GM12878 (cell line): Measurements from ENCODE around the gene HUWE1. TPM values are rescaled to one million over a fixed set of nuclear protein-coding genes. Genes with fewer than 3 reads are reported as not detected.

Experiments used
- ATAC-seq: fragments of 200-7000 bp; cut with Tn5 transposase; 3 replicates; pipeline ENCODE4 v1.9.1; 2020; ENCODE audit warnings: mild to moderate bottlenecking, moderate library complexity
- BruUV-seq: library from RNA; stranded (reverse); fragments of 400-500 nt; replicated peaks from 2 replicates; lab custom pipeline; 2021; lab: Mats Ljungman, UMichigan
- CTCF ChIA-PET: fragments of 300-600 bp; sonication (Branson Sonifier 250); formaldehyde crosslinking; extraction: SDS; loops from one replicate; lab custom pipeline; 2021; ENCODE audit warnings: inconsistent platforms; lab: Yijun Ruan, JAX
- POLR2A ChIA-PET: fragments of 350-600 bp; formaldehyde crosslinking; extraction: SDS; loops from one replicate; lab custom pipeline; 2021; ENCODE audit warnings: inconsistent platforms; lab: Charles Lee
- RAD21 ChIA-PET: fragments of 300-600 bp; sonication (Branson Sonifier 250); formaldehyde crosslinking; loops from one replicate; lab custom pipeline; 2023; ENCODE audit warnings: antibody characterized with exemption; ENCODE audit not compliant: unreplicated experiment; lab: Charles Lee
- SMC1A ChIA-PET: fragments of 300-600 bp; sonication (Branson Sonifier 250); formaldehyde crosslinking; loops from one replicate; lab custom pipeline; 2023; ENCODE audit not compliant: unreplicated experiment, uncharacterized antibody; lab: Charles Lee
- DNase-seq: peaks from one replicate; pipeline ENCODE4 v3.0.0-alpha.2; 2011; ENCODE audit warnings: low read depth, low spot score
- FAIRE-seq: peaks from 3 replicates; lab custom pipeline; 2011; peaks lifted over from hg19 to GRCh38; lab: Jason Lieb, UNC
- H2AFZ ChIP-seq: 2 replicates; pipeline ENCODE4 v1.6.0; 2011; ENCODE audit warnings: low read depth, low read length, control low read depth; ENCODE audit not compliant: control insufficient read depth
- H3K27ac ChIP-seq: 2 replicates; pipeline ENCODE4 v1.5.1; 2011; ENCODE audit warnings: control low read depth; ENCODE audit not compliant: control insufficient read depth, insufficient read depth
- H3K27me3 ChIP-seq, 2 experiments: replicated peaks in 1 of 2; 2 replicates each; pipeline versions ENCODE4 v1.6.0 to v1.6.1; 2011; ENCODE audit warnings: low read length in 1 of 2; ENCODE audit not compliant: control insufficient read depth in 2 of 2, insufficient read depth in 2 of 2
- H3K36me3 ChIP-seq, 2 experiments: 2 replicates each; pipeline ENCODE4 v1.5.1; 2011; ENCODE audit warnings: low read length in 1 of 2; ENCODE audit not compliant: control insufficient read depth in 2 of 2, insufficient read depth in 2 of 2
- H3K4me1 ChIP-seq: 2 replicates; pipeline ENCODE4 v1.6.1; 2011; ENCODE audit warnings: mild to moderate bottlenecking, low read length, moderate library complexity, mixed read lengths; ENCODE audit not compliant: control insufficient read depth, insufficient read depth
- H3K4me2 ChIP-seq: 2 replicates; pipeline ENCODE4 v1.6.0; 2011; ENCODE audit warnings: control low read depth; ENCODE audit not compliant: control insufficient read depth, insufficient read depth
- H3K4me3 ChIP-seq: fragments of 200-600 bp; sonication (generic); 2 replicates; pipeline ENCODE4 v1.5.1; 2016
- H3K79me2 ChIP-seq: 2 replicates; pipeline ENCODE4 v1.6.0; 2011; ENCODE audit warnings: low read length; ENCODE audit not compliant: control insufficient read depth, insufficient read depth
- H3K9ac ChIP-seq: 2 replicates; pipeline ENCODE4 v1.8.0; 2011; ENCODE audit warnings: low read length, control low read depth, mixed read lengths; ENCODE audit not compliant: control insufficient read depth, insufficient read depth
- H3K9me3 ChIP-seq: replicated peaks from 3 replicates; pipeline ENCODE4 v1.5.1; 2011; ENCODE audit warnings: mild to moderate bottlenecking, low read length; ENCODE audit not compliant: control insufficient read depth, insufficient read depth
- H4K20me1 ChIP-seq: 2 replicates; pipeline ENCODE4 v1.6.0; 2011; ENCODE audit not compliant: control insufficient read depth, insufficient read depth
- BACH1 ChIP-seq: fragments of 450-650 bp; IDR thresholded peaks from 2 replicates; pipeline ENCODE4 v1.6.1; 2017; ENCODE audit warnings: mild to moderate bottlenecking, borderline replicate concordance
- EP300 ChIP-seq, 2 experiments: fragments of 150-350 bp in 1 of 2; IDR thresholded peaks; 2 replicates each; pipeline ENCODE4 v1.6.1; 2011 to 2012; ENCODE audit warnings: low read depth in 2 of 2, low read length in 2 of 2, borderline replicate concordance in 1 of 2, improper control_type of control experiment in 1 of 2, inconsistent platforms in 1 of 2; ENCODE audit not compliant: control insufficient read depth in 1 of 2
- ESRRA ChIP-seq: IDR thresholded peaks from 2 replicates; pipeline ENCODE4 v1.6.1; 2012; ENCODE audit warnings: mild to moderate bottlenecking, low read length, improper control_type of control experiment
- ETV6 ChIP-seq, 2 experiments: fragments of 450-650 bp in 1 of 2; IDR thresholded peaks in 1 of 2; conservative IDR thresholded peaks in 1 of 2; 2 replicates each; pipeline ENCODE4 v1.6.1; 2014; ENCODE audit warnings: antibody characterized with exemption in 1 of 2, borderline replicate concordance in 1 of 2, low read depth in 1 of 2, mild to moderate bottlenecking in 1 of 2, moderate library complexity in 1 of 2
- FOXK2 ChIP-seq: fragments of 450-650 bp; IDR thresholded peaks from 2 replicates; pipeline ENCODE4 v1.6.1; 2017; ENCODE audit warnings: mild to moderate bottlenecking, moderate library complexity
- HDGF ChIP-seq: fragments of 450-650 bp; IDR thresholded peaks from 2 replicates; pipeline ENCODE4 v1.6.1; 2016; ENCODE audit warnings: antibody characterized with exemption
- KAT2A ChIP-seq: conservative IDR thresholded peaks from 2 replicates; pipeline ENCODE4 v1.6.1; 2011; ENCODE audit warnings: low read depth, low read length; ENCODE audit not compliant: control insufficient read depth
- PML ChIP-seq: IDR thresholded peaks from 2 replicates; pipeline ENCODE4 v1.6.1; 2012; ENCODE audit warnings: low read length, inconsistent platforms
- POLR2AphosphoS5 ChIP-seq: IDR thresholded peaks from 2 replicates; pipeline ENCODE4 v1.6.1; 2011; ENCODE audit warnings: mild to moderate bottlenecking, low read length, inconsistent platforms
- PRDM15 ChIP-seq: fragments of 450-650 bp; formaldehyde crosslinking; IDR thresholded peaks from 2 replicates; pipeline ENCODE4 v1.4.0; 2020; ENCODE audit warnings: mild to moderate bottlenecking, moderate library complexity
- RAD21 ChIP-seq: IDR thresholded peaks from 2 replicates; pipeline ENCODE4 v1.6.1; 2011; ENCODE audit warnings: mild to moderate bottlenecking, low read depth, low read length, moderate library complexity; ENCODE audit not compliant: insufficient read depth
- SPI1 ChIP-seq: IDR thresholded peaks from 2 replicates; pipeline ENCODE4 v1.6.1; 2011; ENCODE audit warnings: low read depth, mild to moderate bottlenecking, low read length, moderate library complexity, borderline replicate concordance; ENCODE audit not compliant: insufficient read depth
- SREBF2 ChIP-seq: IDR thresholded peaks from 2 replicates; pipeline ENCODE4 v1.6.1; 2012; ENCODE audit warnings: mild to moderate bottlenecking, low read length
- ZSCAN29 ChIP-seq: fragments of 450-650 bp; IDR thresholded peaks from 2 replicates; pipeline ENCODE4 v1.6.1; 2017; ENCODE audit warnings: mild to moderate bottlenecking, moderate library complexity
- WGBS: methylation state at CpG from one replicate; pipeline ENCODE4 v1.1.6; 2016; ENCODE audit warnings: low lambda C conversion rate; ENCODE audit not compliant: insufficient replicate concordance, insufficient coverage; ENCODE audit errors: missing lambda C conversion rate; 5-methylcytosine and 5-hydroxymethylcytosine counted together
- in situ Hi-C: fragments of 300-500 bp; cut with MboI; formaldehyde crosslinking; loops from 9 replicates; pipeline ENCODE4 v1.14.3; 2018; ENCODE audit warnings: mixed read lengths
- intact Hi-C: fragments of 100-400 bp; cut with micrococcal nuclease; formaldehyde crosslinking; loops from one replicate; pipeline ENCODE4 v1.14.2; 2022; ENCODE audit not compliant: unreplicated experiment
- polyA plus RNA-seq, 11 experiments: library from polyadenylated mRNA; depleted of rRNA in 4 of 11; unstranded in 6 of 11; stranded (reverse) in 5 of 11; fragments of >200 nt; fragmentation: Nextera tagmentation in 4 of 11; fragmentation: Illumina TruSeq in 1 of 11; extraction: Ambion mirVana in 4 of 11; extraction: Trizol in 1 of 11; gene quantifications; 1 replicate in 1 of 11; 2 replicates in 10 of 11; pipeline versions ENCODE4 v1.2.1 to v1.2.3, GENCODE V29; 2011 to 2016; ENCODE audit warnings: inconsistent platforms in 2 of 11, missing spikeins in 2 of 11, low read depth in 1 of 11
- total RNA-seq, 4 experiments: library from RNA; depleted of rRNA in 3 of 4; stranded (reverse); fragments of >200 nt in 3 of 4; fragmentation: Illumina TruSeq in 1 of 4; extraction: Trizol in 1 of 4; gene quantifications; 2 replicates each; pipeline versions ENCODE4 v1.2.1 to v1.2.3, GENCODE V29; 2013 to 2021
- TF ChIP-seq, protein P1 (sequence below): IDR thresholded peaks from 2 replicates; pipeline ENCODE4 v1.6.1; 2011; ENCODE audit warnings: low read depth, mild to moderate bottlenecking, low read length, moderate library complexity, borderline replicate concordance; ENCODE audit errors: extremely low read depth

Gene HUWE1
- total and polyA plus RNA-seq, 10 of the 15 experiments (the other 5 are each of a cell fraction or from before 2014, with no cell fraction given), result 35.9 to 280 (median 100) TPM

- no peak for FAIRE-seq
These were observed 92.2 kb downstream of the HUWE1 start for GRCh38 chrX:53594354-53594753.

GRCh38 chrX:53587795-53588420 lies 98.6 kb downstream of the HUWE1 start:
- in situ Hi-C loops (no loop called here), intact Hi-C loops (no loop called here)
- no TSS peak for BruUV-seq
- WGBS, result 57% methylated on average over 5 of the region's 5 CpGs
- ChIA-PET POLR2A (no interaction called here), CTCF (no interaction called here), RAD21 (no interaction called here), SMC1A (no interaction called here)
- Histone ChIP-seq H3K9me3 (no peaks in the 10 kb centered on the region), H3K79me2 (no peaks in the 10 kb centered on the region), H2AFZ (no peak overlapping the region), H3K4me2 (no peak overlapping the region), H3K27ac (no peak overlapping the region), H3K27me3 (no peaks in the 10 kb centered on the region), H3K36me3 (peaks cover 6 to 8% of the 10 kb centered on the region in 2 experiments; a peak in 3 of 4 replicates), H3K4me1 (no peaks in the 10 kb centered on the region), H3K9ac (no peak overlapping the region), H3K4me3 (no peak overlapping the region), H4K20me1 (no peaks in the 10 kb centered on the region)
- FAIRE-seq, result no peak
- no peak for ATAC-seq
- DNase-seq, result no peak
- TF ChIP-seq EP300 (IDR thresholded peaks at IDR 0.05; ENCODE audit: borderline replicate concordance in 1 of 2, control insufficient read depth in 1 of 2, low read depth in 2 of 2, low read length in 2 of 2), result no peak
- no peak for TF ChIP-seq POLR2AphosphoS5
- TF ChIP-seq ZSCAN29, result no peak
- TF ChIP-seq BACH1, result no peak
- no peak for TF ChIP-seq RAD21
- no peak for TF ChIP-seq KAT2A
- TF ChIP-seq FOXK2, result no peak
- TF ChIP-seq HDGF, result no peak
- no peak for TF ChIP-seq PML
- TF ChIP-seq PRDM15 (CRISPR knock-in tag), result no peak
- TF ChIP-seq SREBF2, result no peak
- no peak for TF ChIP-seq ESRRA

More at GRCh38 chrX:53594354-53594753, 92.2 kb downstream of the HUWE1 start:
- CTCF ChIA-PET, result no interaction called here
- Histone ChIP-seq H3K4me1 (peaks cover 8% of the 10 kb centered on the region), H4K20me1 (no peaks in the 10 kb centered on the region), H3K9ac (no peak overlapping the region), H3K27ac (no peak overlapping the region), H3K4me3 (no peak overlapping the region), H3K9me3 (no peaks in the 10 kb centered on the region), H3K4me2 (no peak overlapping the region), H2AFZ (no peak overlapping the region), H3K27me3 (no peaks in the 10 kb centered on the region), H3K79me2 (no peaks in the 10 kb centered on the region; the same call in 1 of the 2 replicates), H3K36me3 (peaks cover 8% of the 10 kb centered on the region in 2 experiments)
- 0% methylated on average over 1 of the region's 1 CpG for WGBS
- SMC1A ChIA-PET, result no interaction called here
- no TSS peak for BruUV-seq
- RAD21 ChIA-PET, result interaction anchor here (0.9 kb wide), 1 partner anchor 85 kb away, joined by 3 read pairs; no protein-coding TSS in a partner anchor
- TF ChIP-seq, protein P1, sequence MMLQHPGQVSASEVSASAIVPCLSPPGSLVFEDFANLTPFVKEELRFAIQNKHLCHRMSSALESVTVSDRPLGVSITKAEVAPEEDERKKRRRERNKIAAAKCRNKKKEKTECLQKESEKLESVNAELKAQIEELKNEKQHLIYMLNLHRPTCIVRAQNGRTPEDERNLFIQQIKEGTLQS, result no peak
- TF ChIP-seq SPI1, result peak; percentile 48; the same call in 1 of the 2 replicates
- peak in 1 of 2 experiments; percentile 42; a peak in 1 of 4 replicates for TF ChIP-seq ETV6 (conservative IDR thresholded peaks at IDR 0.05 in 1 of 2, IDR thresholded peaks at IDR 0.05 in 1 of 2; ENCODE audit: borderline replicate concordance in 1 of 2, low read depth in 1 of 2)
- POLR2A ChIA-PET, result no interaction called here
- in situ Hi-C loops (no loop called here), intact Hi-C loops (no loop called here)
- DNase-seq, result no peak
- ATAC-seq, result peak; percentile 42; the same call in 1 of the 3 replicates
